GM19239 (cell line): ENCODE results near the gene YWHAB.

ENCODE experiments used
- DNase-seq: peaks from one replicate; pipeline ENCODE4 v3.0.0; 2011; ENCODE audit warnings: low spot score; ENCODE audit not compliant: insufficient read length
- FAIRE-seq: peaks from 2 replicates; lab custom pipeline; 2011; peaks lifted over from hg19 to GRCh38; lab: Jason Lieb, UNC

The YWHAB gene

DNA sequence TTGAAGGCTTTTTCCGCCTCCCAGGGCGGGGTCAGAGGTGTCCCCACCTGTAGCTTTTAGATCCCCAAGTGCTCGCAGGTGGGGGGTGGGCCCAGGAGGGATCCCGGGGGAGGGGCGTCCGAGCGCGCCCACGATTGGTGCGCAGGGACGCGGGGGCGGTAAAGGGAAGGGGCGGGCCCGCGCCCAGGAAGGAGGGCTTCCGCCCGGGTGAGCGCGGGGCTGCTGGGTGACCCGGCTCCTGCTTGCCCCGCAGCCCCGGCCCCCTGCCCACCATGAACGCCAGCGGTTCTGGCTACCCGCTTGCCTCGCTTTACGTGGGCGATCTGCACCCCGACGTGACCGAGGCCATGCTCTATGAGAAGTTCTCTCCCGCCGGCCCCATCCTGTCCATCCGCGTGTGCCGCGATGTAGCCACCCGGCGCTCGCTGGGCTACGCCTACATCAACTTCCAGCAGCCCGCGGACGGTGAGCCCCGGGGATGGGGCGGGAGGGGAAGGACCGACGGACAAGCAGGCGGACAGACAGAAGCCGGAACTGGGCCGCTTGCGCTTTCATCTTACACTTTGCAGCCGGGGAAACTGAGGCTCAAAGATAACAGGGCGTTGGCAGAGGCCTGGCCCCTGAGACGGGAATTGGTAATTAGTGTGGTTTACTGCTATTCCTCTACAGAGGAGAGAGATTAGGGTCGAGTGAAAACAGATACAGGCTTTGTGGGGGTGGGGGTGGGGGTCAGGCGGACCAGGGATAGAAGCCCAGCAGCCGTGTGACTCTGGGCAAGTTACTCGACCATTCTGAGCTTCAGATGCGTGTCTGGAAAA, 24.6 kb downstream of the YWHAB start, which contains the start of gene PABPC1L:
Gene PABPC1L (plus strand): TSS at position 189 of the 818 bp plus-strand sequence. CDS start 84 bp downstream, at position 273.
- FAIRE-seq (peak; percentile 39), DNase-seq (peak; percentile 77)

GRCh38 chr20:44910690-44911262, 25.3 kb downstream of the YWHAB start:
- FAIRE-seq (no peak), DNase-seq (no peak)

DNA sequence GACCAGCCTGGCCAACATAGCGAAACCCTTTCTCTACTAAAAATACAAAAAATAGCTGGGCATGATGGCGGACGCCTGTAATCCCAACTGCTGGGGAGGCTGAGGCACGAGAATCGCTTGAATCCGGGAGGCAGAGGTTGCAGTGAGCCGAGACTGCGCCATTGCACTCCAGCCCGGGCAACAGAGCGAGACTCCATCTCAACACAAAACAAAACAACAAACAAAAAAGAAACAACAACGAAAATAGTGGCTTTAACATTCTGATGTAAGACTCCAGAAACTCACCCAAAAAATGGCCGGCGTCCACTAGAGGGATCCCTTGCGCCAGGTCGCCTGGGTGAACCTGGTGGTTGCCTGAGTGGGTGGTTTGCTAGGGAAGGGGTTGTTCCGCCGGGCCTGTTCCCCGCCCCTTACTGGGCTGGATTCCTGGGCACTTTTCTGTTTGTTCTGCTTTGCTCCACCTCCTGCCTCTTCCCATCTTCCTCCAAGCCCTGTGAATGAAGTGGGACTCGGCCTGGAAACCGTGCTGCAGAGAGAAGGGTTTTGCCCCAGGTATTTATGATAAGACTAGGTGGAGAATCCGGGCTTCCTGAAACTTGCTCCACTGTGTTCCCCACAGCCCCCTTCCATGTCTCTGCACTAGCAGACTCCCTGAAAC, 25.9 kb downstream of the YWHAB start:
- peak; percentile 55 for FAIRE-seq
- peak; percentile 52 for DNase-seq

GRCh38 chr20:44912189-44912588, 26.7 kb downstream of the YWHAB start:
- FAIRE-seq, result no peak

DNA sequence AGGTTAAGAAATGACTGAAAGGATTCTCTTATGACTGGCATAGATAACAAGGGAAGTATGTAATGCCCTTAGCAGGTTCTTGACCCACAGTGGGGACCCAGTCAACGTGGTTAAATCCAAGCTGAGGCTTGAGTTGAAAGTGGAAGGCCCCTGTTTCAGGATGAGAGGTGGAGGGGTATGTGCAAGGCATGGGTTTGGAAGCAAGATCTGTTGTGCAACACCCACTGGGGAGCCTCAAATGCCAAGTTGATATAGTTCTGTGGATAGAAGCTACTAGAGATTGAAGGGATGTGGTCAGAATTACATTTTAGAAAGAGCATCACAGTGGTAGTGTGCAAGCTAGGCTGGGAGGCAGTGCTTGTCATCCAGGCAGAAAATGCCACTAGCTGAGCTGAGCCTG, 29.4 kb downstream of the YWHAB start:
- DNase-seq, result no peak
- FAIRE-seq, result no peak

More at GRCh38 chr20:44912189-44912588, 26.7 kb downstream of the YWHAB start:
- DNase-seq, result no peak

GRCh38 chr20:44916586-44916985, 31.1 kb downstream of the YWHAB start:
- DNase-seq (no peak), FAIRE-seq (no peak)

GRCh38 chr20:44917399-44917798, 31.9 kb downstream of the YWHAB start:
- DNase-seq, result no peak
- no peak for FAIRE-seq

DNA sequence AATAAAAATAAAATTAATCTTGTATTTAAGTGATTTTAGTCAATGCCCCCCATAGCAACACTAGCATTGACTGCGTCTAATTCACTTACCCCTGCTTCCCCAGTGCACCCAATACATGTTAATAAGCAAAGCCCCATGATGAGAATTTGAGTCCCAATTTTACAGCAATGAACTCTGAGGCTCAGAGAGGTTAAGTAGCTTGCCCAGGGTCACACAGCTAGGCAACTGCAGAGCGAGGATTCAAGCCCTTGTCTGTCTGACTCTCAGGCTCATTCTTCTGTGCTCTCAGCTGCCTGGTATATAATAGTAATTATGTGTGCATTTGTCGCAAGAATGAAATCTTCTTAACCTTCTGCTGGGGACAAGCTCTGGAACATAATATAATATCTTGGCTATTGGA, 32.8 kb downstream of the YWHAB start:
- FAIRE-seq (no peak), DNase-seq (no peak)

DNA sequence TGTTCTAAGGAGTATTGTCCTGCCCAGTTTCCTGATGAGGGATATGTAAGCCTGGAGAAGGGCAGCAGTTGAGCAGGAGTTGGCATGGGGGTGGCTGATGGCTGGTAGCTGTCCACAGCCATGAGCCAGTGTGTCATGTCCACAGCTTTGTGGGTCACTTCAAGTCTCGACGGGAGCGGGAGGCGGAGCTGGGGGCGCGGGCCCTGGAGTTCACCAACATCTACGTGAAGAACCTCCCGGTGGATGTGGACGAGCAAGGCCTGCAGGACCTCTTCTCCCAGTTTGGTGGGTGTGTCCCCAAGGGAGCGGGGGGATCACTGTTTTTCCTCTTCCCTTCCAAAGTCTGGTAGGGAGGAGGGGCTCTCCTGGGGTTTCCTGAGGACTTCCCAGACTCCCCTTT, 33.3 kb downstream of the YWHAB start:
- no peak for FAIRE-seq

DNA sequence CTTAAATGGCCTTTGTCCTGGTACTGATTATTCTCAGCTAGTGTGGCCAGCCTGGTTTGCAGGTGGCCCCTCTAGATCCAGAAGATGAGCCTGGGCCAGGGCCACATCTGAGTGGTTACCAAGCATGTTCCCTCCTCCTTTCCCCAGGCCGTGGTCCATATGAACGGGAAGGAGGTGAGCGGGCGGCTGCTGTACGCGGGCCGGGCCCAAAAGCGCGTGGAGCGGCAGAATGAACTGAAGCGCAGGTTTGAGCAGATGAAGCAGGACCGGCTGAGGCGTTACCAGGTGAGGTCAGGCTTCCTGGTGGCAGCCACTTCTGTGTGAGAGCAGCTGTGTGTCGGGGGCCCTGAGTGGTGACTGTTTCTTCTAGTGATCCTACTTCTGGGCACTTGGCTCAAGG, 35.9 kb downstream of the YWHAB start:
- FAIRE-seq (no peak), DNase-seq (no peak)

More for the DNA sequence above, 33.3 kb downstream of the YWHAB start:
- DNase-seq, result no peak

DNA sequence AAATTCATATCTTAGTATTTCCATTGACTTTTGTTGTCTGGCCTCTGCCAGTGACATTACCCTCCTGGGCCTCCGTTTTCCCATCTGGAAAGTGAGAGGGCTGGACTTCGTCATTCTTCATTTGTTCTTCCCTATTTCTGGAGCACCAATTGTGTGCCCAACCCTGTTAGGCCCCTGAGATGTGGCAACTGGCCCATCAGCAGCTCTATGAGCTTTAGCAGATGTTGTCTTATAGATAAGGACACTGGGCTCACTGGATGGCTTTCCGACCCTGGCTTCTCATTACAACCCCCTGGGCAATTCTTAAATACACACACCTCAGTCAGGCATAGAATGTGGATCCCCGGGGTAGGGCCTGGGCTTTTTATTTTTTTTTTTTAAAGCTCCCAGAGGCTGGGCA, 39.0 kb downstream of the YWHAB start:
- no peak for FAIRE-seq
- DNase-seq, result no peak

GRCh38 chr20:44928595-44928994, 43.1 kb downstream of the YWHAB start:
- DNase-seq, result no peak
- FAIRE-seq, result no peak

GRCh38 chr20:44930517-44931168, 45.1 kb downstream of the YWHAB start:
- no peak for FAIRE-seq
- DNase-seq, result no peak

DNA sequence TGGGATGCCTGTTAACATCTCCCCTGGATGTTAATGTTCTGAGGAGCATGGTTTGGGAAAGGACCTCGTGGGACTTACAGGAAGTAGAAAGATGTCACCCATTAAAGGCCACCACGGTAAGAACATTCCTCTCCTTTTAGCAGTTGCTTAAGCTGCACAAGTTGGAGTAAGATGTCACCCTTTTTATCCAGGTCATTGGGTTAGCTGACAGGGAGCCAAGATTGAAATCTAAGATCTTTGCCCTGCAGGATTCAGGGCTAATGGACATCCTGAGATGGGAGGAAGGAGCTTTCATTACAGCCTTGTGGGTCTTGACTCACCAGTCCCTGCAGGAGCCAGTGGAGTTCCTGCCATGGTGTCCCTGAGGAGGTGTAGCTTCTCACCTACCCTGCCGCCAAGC, 46.4 kb downstream of the YWHAB start:
- no peak for FAIRE-seq
- no peak for DNase-seq

DNA sequence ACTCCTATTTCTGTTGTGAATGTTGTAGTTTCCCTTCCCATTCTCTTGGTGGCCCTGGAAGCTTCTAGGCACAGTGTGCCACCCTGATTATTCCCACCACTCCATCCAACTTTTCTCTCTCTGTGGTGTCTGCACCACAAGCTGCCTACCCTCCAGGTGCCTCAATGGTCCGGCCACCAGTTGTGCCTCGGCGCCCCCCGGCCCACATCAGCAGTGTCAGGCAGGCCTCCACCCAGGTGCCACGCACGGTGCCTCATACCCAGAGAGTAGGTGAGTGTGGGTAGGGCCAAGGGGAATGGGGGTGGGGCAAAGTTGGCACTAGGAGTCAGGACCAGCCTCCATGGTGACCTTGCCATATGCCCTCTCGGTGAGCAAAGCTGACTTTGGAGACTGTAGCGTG, 47.4 kb downstream of the YWHAB start:
- no peak for DNase-seq
- no peak for FAIRE-seq

- FAIRE-seq (no peak), DNase-seq (no peak)
These were observed 51.0 kb downstream of the YWHAB start for GRCh38 chr20:44936510-44936909.

GRCh38 chr20:44938637-44939036, 53.1 kb downstream of the YWHAB start:
- DNase-seq (no peak), FAIRE-seq (no peak)

DNA sequence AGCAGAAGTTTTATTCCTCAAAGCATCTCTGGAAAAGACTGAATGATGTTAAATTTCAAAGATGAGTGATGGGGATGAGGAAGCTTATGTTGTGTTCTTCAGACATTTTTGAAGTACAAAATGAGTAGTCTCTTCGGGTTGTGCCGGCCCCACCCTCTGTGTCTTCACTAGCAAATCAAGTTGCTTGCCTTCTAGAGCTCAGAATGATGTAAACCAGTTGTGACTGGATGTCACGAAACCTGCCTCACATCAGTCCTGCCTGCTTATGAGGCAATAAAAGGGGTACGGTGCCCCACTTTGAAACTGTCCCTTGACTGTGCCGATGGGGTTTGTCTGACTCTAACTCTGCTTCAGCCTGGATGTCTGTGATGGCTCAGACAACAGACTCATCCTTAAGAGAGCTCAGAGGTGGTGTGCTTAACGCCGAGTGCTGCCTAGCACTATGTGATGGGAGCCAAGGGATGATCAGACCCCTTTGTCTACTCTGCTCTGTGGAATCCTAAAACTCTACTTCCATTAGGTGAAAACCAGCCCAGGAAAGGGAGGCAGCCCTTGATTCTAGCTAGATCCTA, 55.7 kb downstream of the YWHAB start:
- DNase-seq, result no peak
- FAIRE-seq, result no peak

DNA sequence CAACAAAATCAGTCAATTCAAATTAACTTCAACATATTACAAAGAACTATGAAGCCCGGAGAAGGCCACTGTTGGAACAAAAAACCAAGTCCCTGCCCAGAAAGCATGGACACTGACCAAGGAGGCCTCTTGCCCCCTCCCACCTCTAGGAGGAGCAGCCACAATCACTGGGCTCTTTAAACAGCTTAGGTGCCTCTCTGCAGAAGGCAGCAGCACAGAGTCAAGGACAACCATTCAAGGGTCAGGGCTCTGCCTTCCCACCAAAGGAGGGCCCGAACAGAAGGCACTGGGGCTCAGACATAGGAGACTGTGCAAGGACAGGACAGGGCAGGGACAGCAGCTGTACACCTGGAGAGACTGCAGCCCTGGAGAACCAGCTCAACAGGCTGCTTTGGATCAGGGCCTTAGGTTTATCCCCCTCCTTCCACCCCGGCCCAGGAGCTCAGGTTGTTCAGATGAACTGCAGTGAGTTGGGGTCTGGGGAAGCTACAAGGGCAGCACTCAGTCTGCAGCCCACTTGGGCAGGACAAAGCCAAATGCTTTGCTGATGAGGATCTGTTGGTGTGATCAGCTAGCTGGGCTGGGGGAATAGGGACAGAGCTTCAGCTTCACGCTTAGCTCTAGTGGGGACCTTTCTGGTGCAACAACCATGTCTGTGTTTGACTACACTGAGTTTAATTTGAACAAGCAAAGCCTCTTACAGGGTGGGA, 56.9 kb downstream of the YWHAB start:
- DNase-seq, result no peak
- FAIRE-seq, result no peak

- no peak for DNase-seq
- FAIRE-seq, result no peak
These were observed 58.3 kb downstream of the YWHAB start for GRCh38 chr20:44943828-44944227.
